Mesodermal cell (in vitro differentiated cells): ENCODE measurements around the gene TAX1BP3.

ENCODE experiments used
- H3K27ac ChIP-seq: 2 replicates; pipeline ENCODE4 v1.7.0; 2013; ENCODE audit warnings: mild to moderate bottlenecking, low read depth, low read length, moderate library complexity; ENCODE audit not compliant: severe bottlenecking
- H3K36me3 ChIP-seq: 2 replicates; pipeline ENCODE4 v1.7.1; 2013; ENCODE audit warnings: mild to moderate bottlenecking, low read length, moderate library complexity; ENCODE audit not compliant: control insufficient read depth, insufficient read depth
- H3K4me1 ChIP-seq: one replicate; pipeline ENCODE4 v1.7.1; 2013; ENCODE audit warnings: mild to moderate bottlenecking, low read length; ENCODE audit not compliant: insufficient read depth, control insufficient read depth, poor library complexity, severe bottlenecking
- H3K4me3 ChIP-seq: 2 replicates; pipeline ENCODE4 v1.7.0; 2013; ENCODE audit warnings: low read length, control low read depth, mild to moderate bottlenecking; ENCODE audit not compliant: insufficient read depth, poor library complexity, severe bottlenecking; ENCODE audit errors: extremely low read depth
- H3K9me3 ChIP-seq: 2 replicates; pipeline ENCODE4 v1.7.1; 2013; ENCODE audit warnings: mild to moderate bottlenecking, low read length, moderate library complexity; ENCODE audit not compliant: control insufficient read depth
- WGBS, 2 experiments: methylation state at CpG; one replicate each; pipeline ENCODE4 v1.1.5; 2013; ENCODE audit warnings: missing lambda C conversion rate in 2 of 2; ENCODE audit not compliant: insufficient coverage in 2 of 2; 5-methylcytosine and 5-hydroxymethylcytosine counted together

Gene TAX1BP3

GRCh38 chr17:3672571-3672970 is 4.2 kb upstream of the TAX1BP3 start:
- Histone ChIP-seq H3K36me3 (peaks cover 10% of the 10 kb centered on the region), H3K9me3 (no peaks in the 10 kb centered on the region), H3K4me3 (no peak overlapping the region), H3K27ac (no peak overlapping the region), H3K4me1 (peaks cover 3% of the 10 kb centered on the region)
- 93 to 100% methylated on average over 2 to 3 of the region's 4 CpGs for WGBS, 2 experiments

GRCh38 chr17:3669548-3669947 is 1.2 kb upstream of the TAX1BP3 start:
- WGBS, 2 experiments, result 47 to 56% methylated on average over 9 to 11 of the region's 12 CpGs
- Histone ChIP-seq H3K9me3 (no peaks in the 10 kb centered on the region), H3K27ac (no peak overlapping the region), H3K4me3 (peak overlapping the region; percentile 97), H3K4me1 (peaks cover 3% of the 10 kb centered on the region), H3K36me3 (peaks cover 30% of the 10 kb centered on the region)

GRCh38 chr17:3669085-3669347 is 638 bp upstream of the TAX1BP3 start:
- Histone ChIP-seq H3K4me1 (peaks cover 5% of the 10 kb centered on the region), H3K36me3 (peaks cover 36% of the 10 kb centered on the region), H3K27ac (peak overlapping the region; percentile 100), H3K4me3 (peak overlapping the region; percentile 97), H3K9me3 (no peaks in the 10 kb centered on the region)
- 0% methylated on average over 30 to 31 of the region's 32 CpGs for WGBS, 2 experiments

DNA sequence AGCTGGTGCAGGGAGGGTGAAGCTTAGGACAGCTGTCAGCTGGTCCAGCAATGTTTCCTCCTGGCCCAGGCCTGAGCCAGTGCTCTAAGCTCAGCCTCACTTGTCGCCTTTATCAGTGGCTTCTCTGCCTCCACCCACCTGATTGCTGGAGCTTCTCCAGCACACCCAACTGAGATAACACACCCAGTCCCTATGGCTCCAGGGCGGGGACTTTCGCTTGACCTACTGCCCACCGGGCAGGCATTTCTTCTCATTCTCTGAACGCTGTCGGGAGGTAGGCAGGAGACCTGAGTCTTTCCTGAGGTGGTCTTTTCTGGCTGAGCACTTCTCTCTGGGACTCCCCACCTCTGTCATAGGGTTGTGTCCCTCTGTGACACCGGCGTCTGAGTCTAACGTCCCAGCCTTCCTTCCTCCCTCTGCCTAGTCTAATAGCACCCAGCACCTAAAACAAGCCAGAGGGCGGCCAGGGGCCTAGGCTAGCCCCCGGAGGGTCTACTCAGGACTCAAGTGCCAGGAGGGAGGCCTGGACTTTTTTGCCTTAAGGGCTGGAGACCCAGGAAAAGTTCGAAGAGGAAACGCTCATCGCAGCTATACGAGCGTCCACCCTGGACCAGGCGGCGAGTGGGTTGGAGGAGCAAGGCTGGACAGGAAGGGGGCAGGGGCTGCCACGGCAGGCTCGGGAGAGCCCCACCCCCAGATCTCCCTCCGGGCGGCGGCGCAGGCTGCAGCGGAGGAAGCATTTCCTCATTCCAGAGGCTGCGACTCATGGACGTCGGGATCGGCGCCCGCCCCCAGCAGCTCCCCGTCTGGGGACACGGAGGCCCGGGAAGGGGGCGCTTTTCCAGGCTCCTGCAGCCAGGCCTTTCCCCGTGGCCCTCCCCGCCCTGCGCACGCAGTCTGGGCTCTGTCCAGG is 756 bp downstream of the TAX1BP3 start:
- Histone ChIP-seq H3K4me3 (peak overlapping the region; percentile 97), H3K9me3 (no peaks in the 10 kb centered on the region), H3K36me3 (peaks cover 50% of the 10 kb centered on the region), H3K4me1 (peaks cover 5% of the 10 kb centered on the region), H3K27ac (peak overlapping the region; percentile 100)
- WGBS, 2 experiments, result 7 to 9% methylated on average over 28 to 30 of the region's 39 CpGs

GRCh38 chr17:3666516-3666915 is 1.9 kb downstream of the TAX1BP3 start:
- Histone ChIP-seq H3K9me3 (no peaks in the 10 kb centered on the region), H3K4me3 (peak overlapping the region; percentile 97), H3K36me3 (peaks cover 55% of the 10 kb centered on the region), H3K4me1 (peaks cover 5% of the 10 kb centered on the region), H3K27ac (no peak overlapping the region)
- 91 to 94% methylated on average over 4 to 6 of the region's 6 CpGs for WGBS, 2 experiments

DNA sequence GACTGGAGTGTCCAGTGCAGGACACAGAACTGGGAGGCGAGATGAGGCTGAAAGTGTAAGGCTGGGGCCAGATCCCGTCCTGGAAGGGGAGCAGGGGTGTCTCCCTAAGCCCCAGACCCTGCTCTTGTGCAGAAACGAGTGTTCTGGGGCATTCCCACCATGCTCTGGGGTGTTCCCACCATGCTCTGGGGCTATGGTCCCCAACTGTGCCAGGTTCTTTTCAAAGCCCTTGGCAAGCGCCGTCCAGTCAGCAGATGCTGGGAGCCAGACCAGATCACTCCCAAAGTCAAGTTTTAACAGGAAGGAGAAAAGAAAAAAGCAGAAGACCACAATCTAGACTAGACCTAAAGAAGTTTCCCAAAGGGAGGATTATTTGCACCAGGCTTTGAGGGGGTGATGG is 2.5 kb downstream of the TAX1BP3 start:
- Histone ChIP-seq H3K9me3 (no peaks in the 10 kb centered on the region), H3K27ac (no peak overlapping the region), H3K36me3 (peaks cover 54% of the 10 kb centered on the region), H3K4me3 (no peak overlapping the region), H3K4me1 (peaks cover 5% of the 10 kb centered on the region)
- 85 to 98% methylated on average over 2 to 3 of the region's 5 CpGs for WGBS, 2 experiments

DNA sequence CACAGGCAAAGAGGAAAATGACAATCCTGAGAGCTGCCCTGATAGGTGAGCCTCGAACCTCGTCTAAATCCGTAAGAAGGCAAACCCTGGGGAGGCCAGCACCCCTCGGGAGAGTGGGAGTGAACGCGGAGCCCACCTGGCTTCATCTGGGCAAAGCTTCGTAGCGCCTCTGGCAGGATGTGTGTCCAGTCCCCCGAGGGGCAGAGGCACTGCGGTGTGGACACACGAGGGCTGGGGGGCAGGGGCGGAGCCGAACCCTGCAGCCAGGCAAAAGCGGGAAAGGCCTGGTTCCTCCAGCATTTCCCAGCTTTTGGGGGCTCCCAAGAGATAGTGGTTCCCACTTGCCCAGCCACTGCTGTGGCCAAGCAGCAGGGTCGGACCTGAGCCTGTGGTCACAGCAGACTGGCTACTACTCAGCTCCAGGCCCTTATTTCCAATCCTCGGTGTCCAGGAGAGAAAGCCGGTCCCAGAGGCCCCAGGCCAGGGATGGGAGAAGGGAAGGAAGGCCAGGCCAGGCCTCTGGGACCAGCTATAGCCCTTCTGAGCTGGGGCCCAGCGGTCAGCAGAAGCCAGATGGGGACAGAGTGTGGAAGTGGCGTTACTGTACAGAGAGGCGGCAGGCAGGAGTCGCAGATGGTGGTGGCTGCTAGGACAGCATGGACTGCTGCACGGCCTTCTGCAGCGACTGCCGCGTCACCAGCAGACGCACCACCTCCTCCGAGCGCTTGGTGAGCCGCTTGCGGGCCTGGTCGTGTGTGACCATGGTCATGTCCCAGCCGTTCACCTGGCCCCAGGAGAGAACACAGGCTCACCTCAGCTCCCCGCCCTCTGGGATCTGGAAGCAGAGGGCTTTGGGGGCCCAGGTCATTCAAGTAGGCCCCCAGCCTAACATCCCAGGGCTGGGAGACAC is 5.0 kb downstream of the TAX1BP3 start:
- Histone ChIP-seq H3K36me3 (peaks cover 48% of the 10 kb centered on the region), H3K4me3 (no peak overlapping the region), H3K27ac (no peak overlapping the region), H3K9me3 (no peaks in the 10 kb centered on the region), H3K4me1 (peaks cover 9% of the 10 kb centered on the region)
- WGBS, 2 experiments, result 93% methylated on average over 32 of the region's 33 CpGs

DNA sequence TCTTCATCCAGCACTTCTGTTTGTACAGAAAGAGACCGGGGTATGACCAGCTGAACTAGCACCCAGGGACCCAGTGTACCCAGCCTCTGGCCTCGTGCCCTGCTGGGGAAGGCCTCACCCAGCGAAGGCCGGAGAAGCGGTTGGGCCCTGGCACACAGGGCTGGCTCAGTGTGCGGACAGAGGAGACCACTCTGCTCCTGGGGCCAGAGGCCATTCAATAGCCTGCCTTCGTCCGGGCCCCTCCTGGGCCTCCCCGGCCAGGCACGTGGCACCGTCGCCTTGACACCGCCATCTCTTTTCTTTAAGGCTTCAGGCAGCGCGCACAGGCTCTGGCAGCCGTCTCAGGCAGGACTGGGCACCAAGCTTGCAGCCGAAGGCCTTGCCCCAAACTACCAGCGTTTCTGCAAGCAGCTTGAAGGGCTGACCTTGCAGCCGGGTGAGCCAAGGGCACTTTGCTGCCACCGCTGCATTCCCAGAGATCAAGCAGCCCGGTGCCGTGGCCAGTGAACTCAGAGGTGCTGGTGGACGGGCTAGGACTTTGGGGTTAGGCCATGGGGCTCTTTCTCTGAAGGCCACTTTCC is 8.0 kb downstream of the TAX1BP3 start:
- Histone ChIP-seq H3K4me1 (peaks cover 9% of the 10 kb centered on the region), H3K4me3 (no peak overlapping the region), H3K36me3 (peaks cover 33% of the 10 kb centered on the region), H3K27ac (no peak overlapping the region), H3K9me3 (no peaks in the 10 kb centered on the region)
- WGBS, 2 experiments, result 94 to 97% methylated on average over 22 to 23 of the region's 23 CpGs

DNA sequence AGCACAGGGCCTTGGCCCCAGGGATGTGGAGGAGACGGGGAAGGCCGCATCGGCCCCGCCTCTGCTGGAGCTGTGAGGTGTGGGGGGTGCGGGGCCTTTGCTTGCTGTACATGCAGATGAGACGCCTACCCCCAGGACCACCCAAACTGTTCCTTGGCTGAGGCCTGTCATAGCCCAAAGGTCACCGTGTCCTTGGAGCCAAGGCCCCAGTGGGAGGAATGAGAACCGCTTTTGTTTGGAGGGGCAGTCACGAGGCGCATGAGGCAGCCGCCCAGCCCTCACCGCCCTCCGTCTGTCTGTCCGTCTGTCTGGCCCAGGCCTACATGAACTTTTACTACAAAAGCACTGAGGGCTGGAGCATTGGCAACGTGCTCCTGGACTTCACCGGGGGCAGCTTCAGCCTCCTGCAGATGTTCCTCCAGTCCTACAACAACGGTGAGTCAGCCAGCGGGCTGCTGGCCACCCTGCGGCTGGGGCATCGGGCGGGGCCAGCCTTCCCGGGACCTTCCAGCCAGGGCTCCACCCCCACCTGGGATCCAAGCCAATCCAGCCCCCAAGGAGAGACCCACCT is 8.8 kb downstream of the TAX1BP3 start:
- WGBS, 2 experiments, result 85 to 89% methylated on average over 17 to 19 of the region's 22 CpGs
- Histone ChIP-seq H3K4me1 (peaks cover 9% of the 10 kb centered on the region), H3K9me3 (no peaks in the 10 kb centered on the region), H3K4me3 (no peak overlapping the region), H3K27ac (no peak overlapping the region), H3K36me3 (peaks cover 29% of the 10 kb centered on the region)

DNA sequence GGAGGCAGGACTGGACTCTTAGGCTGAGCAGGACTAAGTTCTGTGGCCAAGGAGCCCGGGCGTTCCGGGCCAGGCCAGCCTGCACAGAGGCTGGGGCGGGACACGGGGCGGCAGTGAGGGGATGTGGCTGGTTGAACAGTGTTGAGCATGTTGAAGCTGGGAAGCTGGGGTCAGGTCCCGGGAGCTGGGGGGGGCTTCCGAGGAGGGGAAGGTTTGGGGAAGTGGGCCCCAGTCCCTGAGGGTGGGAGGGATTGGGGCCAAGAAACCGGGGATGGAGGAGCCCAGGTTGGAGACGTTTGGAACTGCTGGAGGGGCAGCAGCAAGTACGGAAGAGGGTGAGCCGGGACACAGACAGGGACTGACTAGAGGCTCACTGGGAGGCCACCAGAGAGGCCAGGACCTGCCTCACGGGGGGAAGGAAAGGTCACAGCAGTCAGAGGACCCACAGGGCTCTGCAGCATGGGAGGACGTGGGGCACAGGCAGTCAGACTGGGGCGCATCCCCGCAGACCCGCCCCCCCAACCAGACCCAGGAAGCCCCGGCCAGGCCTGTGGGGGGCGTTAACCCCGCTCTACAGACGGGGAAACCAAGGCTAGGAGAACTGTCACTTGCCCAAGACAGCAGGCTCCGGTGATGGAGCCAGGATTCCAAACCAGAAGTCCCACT is 9.5 kb downstream of the TAX1BP3 start:
- no peaks in the 10 kb centered on the region for H3K9me3 ChIP-seq
- no peak overlapping the region for H3K27ac ChIP-seq
- H3K36me3 ChIP-seq, result peaks cover 22% of the 10 kb centered on the region
- WGBS, 2 experiments, result 87 to 89% methylated on average over 18 to 20 of the region's 22 CpGs
- H3K4me1 ChIP-seq, result peaks cover 7% of the 10 kb centered on the region
- H3K4me3 ChIP-seq, result no peak overlapping the region
